GM12875 (cell line): Measurements from ENCODE around the gene FGGY.

Experiments used
- H3K4me3 ChIP-seq: one replicate; pipeline ENCODE4 v1.5.1; 2011; ENCODE audit warnings: low read depth, low read length, control low read depth
- CTCF ChIP-seq: IDR thresholded peaks from 2 replicates; pipeline ENCODE4 v1.5.1; 2011; ENCODE audit warnings: low read depth, mild to moderate bottlenecking, control low read depth, inconsistent platforms, low read length, moderate library complexity, borderline replicate concordance; ENCODE audit not compliant: insufficient read depth

The FGGY gene

GRCh38 chr1:59549066-59549837 is 252.4 kb downstream of the FGGY start:
- no peak for TF ChIP-seq CTCF
- H3K4me3 ChIP-seq, result no peak overlapping the region

- TF ChIP-seq CTCF, result no peak
- H3K4me3 ChIP-seq, result no peak overlapping the region
Observed at GRCh38 chr1:59549903-59550302, 253.0 kb downstream of the FGGY start.

GRCh38 chr1:59552007-59552406 is 255.1 kb downstream of the FGGY start:
- no peak for TF ChIP-seq CTCF
- H3K4me3 ChIP-seq, result no peak overlapping the region

GRCh38 chr1:59553371-59553770 is 256.5 kb downstream of the FGGY start:
- TF ChIP-seq CTCF, result no peak

GRCh38 chr1:59554011-59554663 is 257.2 kb downstream of the FGGY start:
- H3K4me3 ChIP-seq, result no peak overlapping the region
- no peak for TF ChIP-seq CTCF

More at GRCh38 chr1:59553371-59553770, 256.5 kb downstream of the FGGY start:
- no peak overlapping the region for H3K4me3 ChIP-seq

- TF ChIP-seq CTCF, result no peak
- H3K4me3 ChIP-seq, result no peak overlapping the region
Observed at GRCh38 chr1:59554752-59555151, 257.9 kb downstream of the FGGY start.

GRCh38 chr1:59556398-59556797 is 259.5 kb downstream of the FGGY start:
- no peak for TF ChIP-seq CTCF
- H3K4me3 ChIP-seq, result no peak overlapping the region
